Kidney epithelial cell (primary cell): ENCODE results near the gene STIM1. TPM values are rescaled to one million over a fixed set of nuclear protein-coding genes. Genes with fewer than 3 reads are reported as not detected.

Experiments
- DNase-seq: peaks from one replicate; pipeline ENCODE4 v3.0.0-alpha.2; 2010; ENCODE audit warnings: low read depth
- H3K27me3 ChIP-seq: 2 replicates; pipeline ENCODE4 v1.6.0; 2011; ENCODE audit warnings: low read length; ENCODE audit not compliant: control insufficient read depth, insufficient read depth
- H3K36me3 ChIP-seq: 2 replicates; pipeline ENCODE4 v1.5.1; 2011; ENCODE audit warnings: low read length; ENCODE audit not compliant: control insufficient read depth, insufficient read depth
- H3K4me3 ChIP-seq: 2 replicates; pipeline ENCODE4 v1.5.1; 2011; ENCODE audit warnings: low read depth, mild to moderate bottlenecking, control low read depth, low read length
- CTCF ChIP-seq: IDR thresholded peaks from 2 replicates; pipeline ENCODE4 v1.5.1; 2011; ENCODE audit warnings: mild to moderate bottlenecking, moderate library complexity, low read length, control low read depth, inconsistent platforms; ENCODE audit not compliant: insufficient read depth, poor library complexity, severe bottlenecking
- total RNA-seq: library from RNA; depleted of rRNA; stranded (reverse); fragments of >200 nt; gene quantifications from 2 replicates; pipeline ENCODE4 v1.2.3, GENCODE V29; 2015

The STIM1 gene
- total RNA-seq, 1 donor from 2014 or later = 25.4 TPM

DNA sequence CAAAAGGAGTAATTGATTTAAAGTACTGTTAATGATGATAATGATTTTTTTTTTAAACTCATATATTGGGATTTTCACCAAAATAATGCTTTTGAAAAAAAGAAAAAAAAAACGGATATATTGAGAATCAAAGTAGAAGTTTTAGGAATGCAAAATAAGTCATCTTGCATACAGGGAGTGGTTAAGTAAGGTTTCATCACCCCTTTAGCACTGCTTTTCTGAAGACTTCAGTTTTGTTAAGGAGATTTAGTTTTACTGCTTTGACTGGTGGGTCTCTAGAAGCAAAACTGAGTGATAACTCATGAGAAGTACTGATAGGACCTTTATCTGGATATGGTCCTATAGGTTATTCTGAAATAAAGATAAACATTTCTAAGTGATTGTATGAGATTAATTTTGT is 283.0 kb downstream of the STIM1 start:
- no peaks in the 10 kb centered on the region for H3K27me3 ChIP-seq
- DNase-seq = no peak
- no peak for TF ChIP-seq CTCF
- peaks cover 1% of the 10 kb centered on the region for H3K36me3 ChIP-seq
- no peak overlapping the region for H3K4me3 ChIP-seq

GRCh38 chr11:4140067-4140636 is 284.7 kb downstream of the STIM1 start:
- TF ChIP-seq CTCF = no peak
- H3K36me3 ChIP-seq = peaks cover 1% of the 10 kb centered on the region

More at GRCh38 chr11:4140067-4140636, 284.7 kb downstream of the STIM1 start:
- DNase-seq = no peak
- no peak overlapping the region for H3K4me3 ChIP-seq
- H3K27me3 ChIP-seq = no peaks in the 10 kb centered on the region

Other genes starting within 250 kb of the STIM1 start
- 0.21 and 0.54 TPM in 2 replicates for gene ART5, start 213.7 kb upstream of the STIM1 start, total RNA-seq
- not detected in 2 replicates for gene ART1, start 210.5 kb upstream of the STIM1 start, total RNA-seq
- 0.54 and 2.3 TPM in 2 replicates for gene CHRNA10, start 184.3 kb upstream of the STIM1 start, total RNA-seq
- gene NUP98, start 58.1 kb upstream of the STIM1 start, total RNA-seq = 73.4 and 94.0 TPM in 2 replicates
- 20.3 and 20.6 TPM in 2 replicates for gene PGAP2, start 47.1 kb upstream of the STIM1 start, total RNA-seq
- gene RHOG, start 14.7 kb upstream of the STIM1 start, total RNA-seq = 30.3 and 46.8 TPM in 2 replicates
- 33.2 and 36.8 TPM in 2 replicates for gene RRM1, start 239.1 kb downstream of the STIM1 start, total RNA-seq